UCSD-AML1 (cell line): ENCODE results near the gene TBC1D1.

ENCODE experiments used
- DNase-seq: peaks from one replicate; lab custom pipeline; 2025; ENCODE audit not compliant: unreplicated experiment; lab: John Stamatoyannopoulos, UW

TBC1D1 gene

GRCh38 chr4:38045289-38045988, 154.6 kb downstream of the TBC1D1 start:
- no peak for DNase-seq

GRCh38 chr4:38046727-38047489, 156.0 kb downstream of the TBC1D1 start:
- no peak for DNase-seq

- DNase-seq = no peak
These were observed 158.8 kb downstream of the TBC1D1 start for GRCh38 chr4:38049545-38050170.

GRCh38 chr4:38050560-38051350, 159.9 kb downstream of the TBC1D1 start:
- no peak for DNase-seq

GRCh38 chr4:38055566-38055965, 164.7 kb downstream of the TBC1D1 start:
- peak; percentile 28 for DNase-seq

GRCh38 chr4:38056011-38056685, 165.3 kb downstream of the TBC1D1 start:
- no peak for DNase-seq

GRCh38 chr4:38058151-38058550, 167.3 kb downstream of the TBC1D1 start:
- no peak for DNase-seq

GRCh38 chr4:38060829-38061431, 170.0 kb downstream of the TBC1D1 start:
- no peak for DNase-seq

- peak; percentile 62 for DNase-seq
These were observed 171.3 kb downstream of the TBC1D1 start for GRCh38 chr4:38062088-38062775.

GRCh38 chr4:38062776-38063097, 171.9 kb downstream of the TBC1D1 start:
- no peak for DNase-seq

- DNase-seq = no peak
These were observed 174.3 kb downstream of the TBC1D1 start for GRCh38 chr4:38065176-38065575.

- no peak for DNase-seq
These were observed 175.0 kb downstream of the TBC1D1 start for GRCh38 chr4:38065900-38066299.

- no peak for DNase-seq
These were observed 176.6 kb downstream of the TBC1D1 start for GRCh38 chr4:38067499-38067898.

- DNase-seq = no peak
These were observed 177.2 kb downstream of the TBC1D1 start for GRCh38 chr4:38068107-38068506.

- no peak for DNase-seq
These were observed 178.4 kb downstream of the TBC1D1 start for GRCh38 chr4:38069271-38069760.

- no peak for DNase-seq
These were observed 181.0 kb downstream of the TBC1D1 start for GRCh38 chr4:38071801-38072431.

GRCh38 chr4:38072578-38072977, 181.7 kb downstream of the TBC1D1 start:
- no peak for DNase-seq

GRCh38 chr4:38073596-38074234, 182.8 kb downstream of the TBC1D1 start:
- no peak for DNase-seq
